Measurements from ENCODE around the gene ZSCAN16.
"Not testable (repeated sequence)": the region's sequence is repeated elsewhere in the genome, so short reads cannot be mapped to it uniquely, and the experiment has no call there.

Gene ZSCAN16

DNA sequence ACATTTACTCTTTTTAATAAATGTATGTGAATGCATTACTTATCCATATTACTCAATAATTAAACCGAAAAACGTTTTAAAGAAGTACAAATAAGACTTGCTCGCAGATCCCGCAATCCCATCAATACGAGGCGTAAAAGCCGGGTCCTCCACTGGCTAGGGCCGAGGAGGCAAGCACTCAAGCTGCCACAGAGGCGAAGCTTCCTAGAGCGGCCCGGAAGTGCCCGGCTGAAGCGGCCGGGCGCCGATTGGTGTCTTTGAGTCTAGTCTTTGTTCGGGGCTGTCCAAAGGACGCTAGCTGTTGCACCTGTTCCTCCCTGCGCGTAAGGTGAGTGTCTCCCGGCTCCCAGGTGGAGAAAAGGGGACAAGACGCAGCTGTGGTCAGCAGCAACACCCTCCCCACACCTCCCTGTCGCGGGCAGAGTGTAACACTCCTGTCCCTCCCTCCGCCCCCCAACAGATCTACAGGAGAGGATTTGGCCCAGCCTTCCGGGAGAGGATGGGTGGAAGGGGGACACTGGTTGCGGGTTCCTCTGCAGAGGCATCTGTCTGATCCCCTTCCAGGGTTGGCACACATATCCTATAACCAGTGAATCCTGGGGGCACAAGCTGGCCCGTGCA, at the start of gene ZSCAN16:
TSS of gene ZSCAN16 (plus strand) at position 260 of the 621 bp plus-strand sequence. CDS start 835 bp downstream, outside the sequence.
- DNase-seq (ENCODE audit: low read depth in 2 of 3, low spot score in 2 of 3) = peak; percentile 46 to 50 (median 50)

DNA sequence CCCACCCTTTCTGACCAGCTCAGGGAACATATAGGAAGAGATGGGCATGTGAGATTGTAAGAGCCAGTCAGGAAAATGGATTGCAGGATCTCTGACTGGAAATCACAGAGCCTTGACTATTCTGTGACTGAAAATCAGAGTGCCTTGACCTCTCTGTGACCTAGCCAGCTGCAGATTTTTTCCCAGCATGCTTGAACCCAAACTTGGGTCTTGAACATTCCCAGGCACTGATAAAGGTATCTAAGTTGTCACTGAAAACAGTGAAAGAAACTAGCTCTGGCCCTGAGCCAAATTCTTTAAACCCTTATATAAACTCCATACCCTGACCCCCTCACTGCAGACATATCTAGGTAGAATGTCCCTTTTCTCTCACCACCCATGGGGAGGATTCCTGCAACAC, 46.4 kb upstream of the ZSCAN16 start:
- DNase-seq (ENCODE audit: low read depth in 2 of 3, low spot score in 2 of 3) = no peak

DNA sequence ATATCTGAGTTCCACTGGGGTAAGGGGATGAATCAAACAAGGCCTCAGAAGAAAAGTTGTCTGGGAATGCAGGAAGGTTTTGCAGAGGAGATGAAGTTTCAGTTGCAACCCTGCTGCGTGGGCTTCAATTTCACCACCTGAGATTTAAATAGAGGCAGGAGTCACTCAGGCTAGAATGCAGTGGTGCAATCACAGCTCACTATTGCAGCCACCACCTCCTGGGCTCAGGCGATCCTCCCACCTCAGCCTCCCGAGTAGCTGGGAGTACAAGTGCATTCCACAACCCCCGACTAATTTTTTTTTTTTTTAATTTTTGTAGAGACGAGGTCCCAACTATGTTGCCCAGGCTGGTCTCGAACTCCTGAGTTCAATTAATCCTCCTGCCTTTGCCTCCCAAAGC, 45.6 kb upstream of the ZSCAN16 start:
- DNase-seq (ENCODE audit: low read depth in 2 of 3, low spot score in 2 of 3) = no peak

- DNase-seq (ENCODE audit: low read depth in 2 of 3, low spot score in 2 of 3) = not testable (repeated sequence)
These were observed 44.1 kb upstream of the ZSCAN16 start, which contains the start of gene ZNF165 for GRCh38 chr6:28080381-28080630. Gene ZNF165, plus strand, starts transcription at chr6:28080568. Its CDS starts 4,913 bp downstream, at chr6:28085481.

DNA sequence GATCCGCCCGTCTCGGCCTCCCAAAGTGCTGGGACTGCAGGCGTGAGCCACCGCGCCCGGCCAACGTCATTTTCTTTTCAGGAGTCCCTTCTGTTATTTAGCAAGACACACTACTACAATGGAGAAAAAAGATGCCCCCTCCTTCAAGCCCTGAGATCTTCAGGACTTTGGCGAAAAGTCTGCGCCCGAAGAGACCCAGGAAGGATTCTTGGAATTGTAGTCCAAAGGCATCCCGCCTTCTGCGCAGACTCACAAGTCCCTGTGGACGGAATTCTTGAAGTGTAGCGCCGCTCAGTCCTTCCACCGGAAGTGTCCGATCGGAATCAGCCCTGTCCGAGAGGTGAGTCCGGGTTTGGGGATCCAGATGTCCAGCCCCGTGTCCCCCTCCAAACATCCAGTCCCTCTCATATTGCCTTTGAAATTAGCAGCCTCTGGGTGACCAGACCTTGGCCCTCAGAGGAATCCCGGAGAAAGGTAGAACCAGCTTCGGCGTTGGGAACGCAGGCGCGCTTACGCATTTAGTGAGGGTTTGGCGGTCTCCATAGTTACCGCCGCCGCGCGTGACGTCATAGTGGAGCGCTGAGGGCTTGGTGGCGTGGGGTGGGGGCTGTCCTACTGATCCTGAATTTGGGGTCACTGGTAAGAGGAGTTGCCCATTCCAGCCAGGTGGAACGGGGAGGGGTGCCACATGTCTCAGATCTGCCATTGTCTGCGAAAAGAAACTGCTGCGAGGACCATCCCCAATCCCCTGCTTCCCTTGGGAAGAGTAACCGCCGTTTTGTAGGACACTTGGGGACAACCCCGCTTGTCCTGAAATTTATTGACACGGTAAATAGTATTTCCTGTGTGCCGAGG, 43.6 kb upstream of the ZSCAN16 start:
- DNase-seq (ENCODE audit: low read depth in 2 of 3, low spot score in 2 of 3) = peak; percentile 72 to 95 (median 88)

DNA sequence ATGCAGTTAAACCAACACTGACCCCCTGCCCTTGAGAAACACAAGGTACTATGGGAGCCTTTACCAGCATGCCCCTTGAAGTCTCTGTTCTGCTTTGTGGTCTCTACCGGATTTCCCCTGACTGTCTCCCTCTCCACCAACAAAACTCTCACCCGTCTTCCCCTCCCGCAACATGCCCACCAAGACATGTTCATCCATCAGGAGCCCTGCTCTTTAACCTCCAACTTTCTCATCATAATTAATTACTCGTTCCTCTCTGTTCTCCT, 43.0 kb upstream of the ZSCAN16 start:
- DNase-seq (ENCODE audit: low read depth in 2 of 3, low spot score in 2 of 3) = no peak

DNA sequence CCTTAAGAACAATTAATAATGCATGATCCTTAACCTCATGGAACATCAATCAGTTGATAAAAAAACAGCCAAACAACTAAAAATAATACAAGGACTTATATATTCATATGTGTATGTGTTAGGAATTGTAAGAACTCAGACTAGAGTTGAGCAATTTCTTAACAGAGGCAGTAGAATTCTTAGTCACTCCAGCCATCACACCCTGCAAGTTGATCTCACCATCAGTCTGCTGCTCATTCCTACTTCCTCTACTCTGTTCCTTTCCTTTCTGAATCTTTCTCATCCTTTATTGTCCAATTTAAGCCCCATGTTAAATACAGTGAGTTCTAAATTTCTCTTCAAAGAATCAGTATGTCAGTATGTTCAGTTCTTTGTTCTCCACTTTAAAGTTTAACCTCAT, 41.5 kb upstream of the ZSCAN16 start:
- no peak for DNase-seq (ENCODE audit: low read depth in 2 of 3, low spot score in 2 of 3)

- no peak for DNase-seq (ENCODE audit: low read depth in 2 of 3, low spot score in 2 of 3)
These were observed 35.4 kb upstream of the ZSCAN16 start for GRCh38 chr6:28089054-28089453.

- DNase-seq (ENCODE audit: low read depth in 2 of 3, low spot score in 2 of 3) = no peak
These were observed 33.4 kb upstream of the ZSCAN16 start for GRCh38 chr6:28090917-28091586.

- not testable (repeated sequence) for DNase-seq (ENCODE audit: low read depth in 2 of 3, low spot score in 2 of 3)
These were observed 22.2 kb upstream of the ZSCAN16 start for GRCh38 chr6:28102222-28102621.

DNA sequence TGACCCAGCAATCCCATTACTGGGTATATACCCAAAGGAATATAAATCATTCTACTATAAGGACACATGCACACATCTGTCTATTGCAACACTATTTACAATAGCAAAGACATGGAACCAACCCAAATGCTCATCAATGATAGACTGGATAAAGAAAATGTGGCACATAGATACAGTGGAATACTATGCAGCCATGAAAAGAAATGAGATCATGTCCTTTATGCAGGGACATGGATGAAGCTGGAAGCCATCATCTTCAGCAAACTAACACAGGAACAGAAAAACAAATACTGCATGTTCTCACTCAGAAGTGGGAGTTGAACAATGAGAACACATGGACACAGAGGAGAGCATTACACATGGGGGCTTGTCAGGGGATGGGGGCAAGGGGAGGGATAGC, 21.7 kb upstream of the ZSCAN16 start:
- not testable (repeated sequence) for DNase-seq (ENCODE audit: low read depth in 2 of 3, low spot score in 2 of 3)

GRCh38 chr6:28104392-28105244, 19.8 kb upstream of the ZSCAN16 start:
- peak; percentile 52 to 70 (median 58) for DNase-seq (ENCODE audit: low read depth in 2 of 3, low spot score in 2 of 3)

DNA sequence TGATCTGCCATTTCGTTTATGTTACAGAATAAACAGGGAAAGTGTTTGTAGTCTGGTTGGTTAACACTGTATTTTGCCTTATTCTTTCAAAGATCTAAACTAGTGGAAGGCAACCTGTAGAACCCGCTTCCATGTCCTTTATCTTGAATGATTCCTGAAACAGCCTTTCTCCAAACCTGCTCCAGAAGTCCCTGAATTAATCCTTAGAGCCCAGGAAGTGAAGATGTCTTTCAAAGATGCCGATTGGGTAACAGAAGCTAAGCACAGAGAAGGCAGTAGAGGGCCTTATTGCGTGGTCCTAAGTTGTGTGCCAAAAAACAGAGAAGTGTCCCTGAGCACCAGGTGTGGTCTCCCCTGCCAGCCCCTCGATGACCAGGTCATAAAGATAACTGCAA, 19.2 kb upstream of the ZSCAN16 start:
- no peak for DNase-seq (ENCODE audit: low read depth in 2 of 3, low spot score in 2 of 3)

- no peak for DNase-seq (ENCODE audit: low read depth in 2 of 3, low spot score in 2 of 3)
These were observed 16.9 kb upstream of the ZSCAN16 start for GRCh38 chr6:28107506-28107905.

GRCh38 chr6:28111964-28112363, 12.4 kb upstream of the ZSCAN16 start:
- no peak for DNase-seq (ENCODE audit: low read depth in 2 of 3, low spot score in 2 of 3)

DNA sequence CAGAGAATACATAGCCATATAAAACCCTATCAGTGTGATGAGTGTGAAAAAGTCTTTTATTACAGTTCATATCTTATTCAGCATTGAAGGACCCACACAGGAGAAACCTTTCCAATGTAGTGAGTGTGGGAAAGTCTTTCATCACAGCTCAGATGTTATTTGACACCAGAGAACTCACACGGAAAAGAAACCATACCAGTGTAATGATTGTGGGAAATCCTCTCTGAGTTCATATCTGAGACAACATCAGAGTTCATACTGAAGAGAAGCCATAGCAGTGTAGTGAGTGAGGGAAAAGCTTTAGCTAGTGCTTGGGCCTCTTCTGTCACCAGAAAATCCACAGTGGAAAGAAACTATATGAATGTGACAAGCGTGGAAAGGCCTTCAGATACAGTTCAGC, 8.6 kb upstream of the ZSCAN16 start:
- DNase-seq (ENCODE audit: low read depth in 2 of 3, low spot score in 2 of 3) = no peak

DNA sequence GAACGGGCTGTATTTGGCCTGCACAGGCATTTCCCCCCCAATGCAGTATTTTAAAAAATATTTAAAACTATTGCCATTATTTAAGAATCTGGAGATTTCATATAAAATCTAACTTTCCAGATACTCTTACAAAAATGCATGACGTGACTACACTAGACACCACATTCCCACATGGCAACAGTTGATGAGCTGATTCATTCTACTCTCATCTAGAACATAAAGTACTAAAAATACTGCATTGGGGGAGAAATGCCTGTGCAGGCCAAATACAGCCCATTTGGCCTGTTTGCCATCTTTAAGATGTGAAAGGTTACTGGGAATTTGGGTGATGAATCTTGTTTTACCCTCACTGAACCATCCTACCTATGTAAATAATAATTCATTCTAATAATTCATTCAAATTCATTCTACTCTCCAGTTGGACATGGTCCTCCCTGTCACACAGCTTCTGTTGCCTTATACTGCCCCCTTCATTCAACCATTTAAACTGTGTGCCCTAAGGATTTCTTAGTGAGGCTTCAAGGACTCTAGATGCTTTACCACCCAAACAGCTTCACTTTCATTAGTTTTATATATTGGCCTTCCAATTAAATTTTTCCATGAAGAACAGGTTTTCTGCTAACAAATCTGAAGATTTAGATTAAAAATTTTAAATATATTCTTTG, 6.9 kb upstream of the ZSCAN16 start:
- DNase-seq (ENCODE audit: low read depth in 2 of 3, low spot score in 2 of 3) = no peak

- no peak for DNase-seq (ENCODE audit: low read depth in 2 of 3, low spot score in 2 of 3)
These were observed 6.2 kb upstream of the ZSCAN16 start for GRCh38 chr6:28118217-28118616.

DNA sequence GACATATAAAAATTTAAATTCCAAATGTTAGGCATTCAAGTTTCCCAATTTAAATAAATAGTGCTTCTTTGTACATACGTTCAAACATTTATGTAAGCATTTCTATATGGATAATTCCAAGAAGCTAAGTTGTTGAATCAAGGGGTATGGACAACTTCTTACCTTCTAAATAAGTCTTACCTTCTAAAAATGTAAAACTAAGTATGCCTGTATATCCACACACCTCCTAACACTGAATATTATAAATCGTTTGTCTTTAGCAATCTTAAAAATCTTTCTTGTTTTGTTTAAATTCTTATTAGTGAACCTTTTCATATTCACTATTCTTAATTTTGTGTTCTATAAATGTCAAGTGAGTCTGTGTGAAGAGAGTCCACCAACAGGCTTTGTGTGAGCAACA, 2.5 kb upstream of the ZSCAN16 start:
- DNase-seq (ENCODE audit: low read depth in 2 of 3, low spot score in 2 of 3) = no peak

GRCh38 chr6:28122283-28122682, 2.1 kb upstream of the ZSCAN16 start:
- DNase-seq (ENCODE audit: low read depth in 2 of 3, low spot score in 2 of 3) = not testable (repeated sequence)

DNA sequence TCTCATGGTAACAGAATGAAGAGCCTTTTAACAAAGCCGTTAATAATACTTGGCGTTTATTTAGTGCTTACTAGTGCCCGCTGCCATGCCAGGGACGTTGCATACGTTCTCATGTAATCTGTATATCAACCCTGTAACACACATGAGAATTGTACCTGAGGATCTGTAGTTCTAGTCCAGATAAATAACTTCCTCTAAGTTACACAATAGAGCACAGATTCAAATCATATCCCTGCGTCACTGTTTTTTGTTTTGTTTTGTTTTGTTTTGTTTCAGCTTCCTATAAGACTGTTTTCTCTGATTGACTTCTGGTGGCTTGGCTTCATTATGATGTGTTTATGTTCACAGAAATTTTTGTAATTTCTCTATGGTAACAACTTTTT, 553 bp downstream of the ZSCAN16 start:
- no peak for DNase-seq (ENCODE audit: low read depth in 2 of 3, low spot score in 2 of 3)
